Activated naive CD8-positive, alpha-beta T cell treated with anti-CD3 and anti-CD28 coated beads, Interleukin-2, amount 50 U/mL, for 16 hours (primary cell): ENCODE data around the gene LRRC8B.

ENCODE experiments used
- DNase-seq: peaks from one replicate; pipeline ENCODE4 v3.0.0-alpha.2; 2020; ENCODE audit warnings: low read depth, low spot score

The LRRC8B gene

DNA sequence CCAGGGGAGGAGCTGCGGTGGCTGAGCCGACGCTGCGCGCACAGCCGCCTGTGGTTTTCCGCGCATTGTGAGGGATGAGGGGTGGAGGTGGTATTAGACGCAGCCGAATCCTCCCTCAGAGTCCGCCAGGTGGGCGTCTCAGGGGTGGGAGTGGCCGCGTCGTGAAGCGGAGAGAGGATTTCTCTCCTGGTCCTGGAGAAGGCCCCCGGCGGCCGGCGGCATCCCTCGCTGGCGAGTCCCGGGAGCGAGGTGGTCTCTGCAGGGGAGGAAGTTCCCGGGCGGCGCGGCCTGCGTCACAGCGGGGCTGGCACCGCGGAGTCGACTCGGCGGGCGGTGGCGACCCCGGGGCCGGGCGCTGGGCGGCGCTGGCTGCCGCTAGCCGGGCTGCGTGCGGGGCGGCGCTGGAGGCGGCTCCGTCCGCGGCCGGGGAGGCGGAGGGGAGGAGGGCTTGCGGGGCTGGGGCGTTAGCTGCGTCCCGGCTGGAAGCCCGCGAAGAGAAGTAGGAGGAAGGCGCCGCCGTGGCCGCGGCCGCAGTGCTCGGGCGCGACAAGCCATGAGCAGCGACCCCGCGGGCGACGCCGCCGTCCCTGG is 108.1 kb downstream of the LRRC8B start, which contains the start of gene LRRC8C:
TSS of gene LRRC8C (plus strand) at position 464 of the 591 bp plus-strand sequence. CDS start 53,354 bp downstream, outside the sequence.
- DNase-seq: peak; percentile 69

DNA sequence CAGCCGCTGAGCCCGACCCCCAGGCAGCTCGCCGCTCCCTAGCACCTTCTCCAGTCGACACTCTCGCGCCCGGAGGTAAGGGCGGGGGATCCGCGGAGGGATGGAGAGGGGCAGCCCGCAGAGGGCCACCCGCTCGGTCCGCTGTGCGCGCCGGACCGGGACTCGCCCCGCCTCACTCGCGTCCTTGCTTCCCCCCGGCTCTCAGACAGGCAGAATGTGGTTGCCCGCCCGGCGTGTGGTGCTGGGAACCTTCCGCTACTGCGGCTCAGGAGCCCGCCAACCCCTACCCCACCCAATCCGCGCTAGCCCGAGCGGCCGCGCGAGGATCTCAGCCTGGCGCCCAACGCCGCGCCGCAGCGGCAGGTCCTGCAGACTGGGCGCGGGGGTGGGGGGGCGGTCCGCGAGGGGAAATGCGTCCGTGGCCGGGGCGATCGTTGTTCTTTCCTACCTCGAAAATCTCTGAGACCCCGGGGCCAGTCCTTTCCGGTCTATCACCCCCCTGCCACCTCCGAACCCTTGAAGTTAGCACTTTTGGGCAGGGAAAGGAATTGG is 108.7 kb downstream of the LRRC8B start:
- no peak for DNase-seq

DNA sequence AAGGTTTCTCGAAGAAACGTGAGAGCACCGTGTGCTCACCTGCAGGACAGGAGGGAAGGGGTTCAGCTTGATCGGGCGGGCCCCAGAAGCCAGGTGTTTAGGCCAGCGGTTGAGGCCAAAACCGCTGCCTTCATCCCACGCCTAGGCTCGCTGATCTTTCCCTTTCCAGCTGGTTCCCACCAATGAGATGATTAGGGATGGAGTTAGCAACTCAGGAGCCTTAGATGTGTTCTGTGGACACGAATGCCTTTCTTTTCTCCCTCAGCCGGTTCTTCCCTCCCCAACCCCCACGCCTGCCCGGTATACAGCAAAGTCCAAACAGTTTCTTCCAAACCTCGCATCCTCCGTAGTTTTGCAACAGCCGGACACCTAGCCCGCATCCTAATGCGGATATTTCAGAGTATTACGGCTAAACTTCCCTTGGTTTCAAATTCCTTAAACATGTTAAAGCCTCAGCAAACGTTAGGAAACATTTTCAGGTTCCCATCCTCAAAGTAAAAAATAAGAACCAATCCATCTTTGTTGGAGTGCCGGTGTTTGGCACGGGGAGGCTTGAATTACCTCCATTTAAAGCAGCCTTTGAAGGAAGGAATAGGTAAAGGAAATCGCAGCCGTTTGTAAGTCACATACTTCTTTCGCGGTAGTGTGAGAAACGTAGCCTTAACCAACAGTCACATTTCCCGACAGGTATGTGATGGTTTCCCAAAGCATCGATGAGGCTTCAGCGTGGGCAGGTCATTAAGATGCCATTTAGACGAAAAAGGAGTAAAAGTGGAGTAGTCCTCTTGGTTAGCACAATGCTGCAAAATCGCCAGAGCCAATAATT is 109.4 kb downstream of the LRRC8B start:
- DNase-seq: no peak

DNA sequence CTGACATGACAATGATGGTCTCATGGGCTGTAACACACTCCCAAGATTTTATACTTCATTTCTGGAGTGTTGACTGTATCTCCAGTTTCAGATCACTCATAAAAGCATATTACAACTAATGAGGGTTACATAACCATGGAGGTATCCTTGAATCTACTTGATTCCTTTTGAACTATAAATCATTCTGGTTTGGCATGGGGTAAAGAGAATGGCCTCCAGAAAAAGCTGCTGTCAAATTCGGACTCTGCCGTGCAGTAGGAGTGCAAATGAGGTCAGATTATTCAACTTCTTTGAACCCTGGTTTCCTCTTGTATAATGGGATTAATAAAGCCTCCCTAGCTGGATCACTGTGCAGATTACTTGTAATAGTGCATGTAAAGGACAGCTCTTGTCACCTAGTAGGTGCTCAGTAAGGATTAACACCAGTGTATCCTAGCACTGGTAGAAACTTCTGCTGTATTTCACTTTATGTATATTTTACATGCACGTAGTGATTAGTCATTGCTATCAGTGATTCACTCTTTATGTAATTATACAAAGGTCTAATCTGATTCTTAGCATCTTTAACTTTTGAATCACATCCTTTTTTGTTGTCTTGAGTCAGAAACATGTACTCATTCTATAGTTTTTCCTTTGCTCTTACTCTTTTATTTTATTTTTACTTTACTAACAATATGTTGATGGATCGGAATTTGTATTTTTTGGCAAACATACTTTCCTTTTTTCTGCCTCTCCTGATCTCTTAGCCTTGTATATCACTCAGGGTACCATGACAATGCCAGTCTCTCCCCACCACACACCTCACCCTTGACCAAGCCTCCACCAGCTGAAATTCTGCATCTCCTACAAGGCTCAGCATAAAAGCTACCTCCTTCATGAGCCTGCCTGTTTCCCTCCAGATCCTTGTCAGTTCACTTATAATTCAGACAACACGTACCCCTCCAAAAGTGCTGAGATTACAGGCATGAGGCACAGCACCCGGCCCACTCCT is 111.5 kb downstream of the LRRC8B start:
- DNase-seq: no peak

DNA sequence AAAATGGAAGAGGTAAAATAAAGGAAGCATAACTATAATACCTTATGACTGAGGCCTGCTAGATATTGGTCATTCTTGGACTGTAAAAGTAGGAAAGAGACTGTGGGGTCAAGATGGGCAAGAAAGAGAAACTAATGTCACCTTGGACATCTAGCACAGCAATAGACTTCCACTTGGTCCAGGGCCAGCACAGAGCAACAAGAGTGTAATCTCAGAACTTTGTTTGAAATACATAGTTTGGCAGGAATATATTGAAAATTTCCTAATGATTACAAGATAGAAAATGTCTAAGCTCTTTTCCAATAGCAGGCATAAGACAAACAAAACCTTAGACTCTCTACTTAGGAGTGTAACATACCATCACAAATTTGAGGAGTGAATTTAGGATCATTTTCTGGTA is 112.9 kb downstream of the LRRC8B start:
- no peak for DNase-seq

GRCh38 chr1:89640440-89640839 is 115.8 kb downstream of the LRRC8B start:
- no peak for DNase-seq

GRCh38 chr1:89641781-89642180 is 117.2 kb downstream of the LRRC8B start:
- DNase-seq: no peak

DNA sequence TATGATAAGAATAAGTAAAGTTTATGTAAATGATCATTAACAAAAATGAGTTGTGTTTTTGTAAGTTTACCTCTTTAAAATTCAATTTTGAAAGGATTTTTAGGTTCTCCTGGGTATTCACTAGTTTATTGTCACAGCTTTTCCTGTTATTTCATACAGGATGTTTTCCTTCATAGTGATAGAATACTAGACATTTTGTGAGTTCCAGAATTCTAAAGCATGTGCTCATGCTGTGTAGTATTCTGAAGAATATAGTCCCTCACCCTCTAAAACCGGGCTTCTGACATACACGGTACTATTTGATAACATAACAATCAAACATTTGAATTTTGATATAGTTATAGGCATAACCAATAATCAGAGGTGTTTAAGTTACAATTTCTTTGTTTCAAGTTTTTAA is 118.9 kb downstream of the LRRC8B start:
- no peak for DNase-seq

GRCh38 chr1:89644119-89644814 is 119.6 kb downstream of the LRRC8B start:
- DNase-seq: no peak

DNA sequence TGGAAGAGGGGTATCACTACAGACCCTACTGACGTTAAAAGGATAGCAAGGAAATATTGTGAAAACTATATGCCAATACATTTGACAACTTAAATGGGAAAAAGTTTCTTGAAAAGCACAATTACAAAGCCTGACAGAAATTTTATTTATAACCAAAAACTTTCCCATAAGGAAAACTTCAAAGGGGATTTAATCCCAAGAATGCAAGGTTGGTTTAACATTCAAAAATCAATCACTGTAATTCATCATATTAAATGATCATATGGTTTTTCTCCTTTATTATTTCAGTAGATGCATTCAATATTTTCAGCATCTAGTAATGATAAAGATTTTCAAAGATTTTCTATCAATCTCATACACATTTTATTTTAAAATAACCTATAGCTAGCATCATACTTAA is 121.6 kb downstream of the LRRC8B start:
- DNase-seq: no peak
